CD4-positive, alpha-beta T cell treated with Interferon gamma for 1 hour (primary cell): ENCODE data around the gene CFAP77.

Experiments
- DNase-seq: peaks from one replicate; pipeline ENCODE4 v3.0.0-alpha.2; 2020

CFAP77 gene

GRCh38 chr9:132606066-132606465, 196.1 kb downstream of the CFAP77 start:
- DNase-seq, result no peak

- no peak for DNase-seq
Measured at GRCh38 chr9:132609184-132609583, 199.2 kb downstream of the CFAP77 start.

GRCh38 chr9:132609829-132610228, 199.8 kb downstream of the CFAP77 start:
- no peak for DNase-seq

- DNase-seq, result no peak
Measured at GRCh38 chr9:132610661-132611060, 200.7 kb downstream of the CFAP77 start.

GRCh38 chr9:132614324-132614723, 204.3 kb downstream of the CFAP77 start:
- DNase-seq, result no peak

- no peak for DNase-seq
Measured at GRCh38 chr9:132615774-132616173, 205.8 kb downstream of the CFAP77 start.

- no peak for DNase-seq
Measured at GRCh38 chr9:132616725-132617124, 206.7 kb downstream of the CFAP77 start.

- DNase-seq, result no peak
Measured at GRCh38 chr9:132622159-132622558, 212.1 kb downstream of the CFAP77 start.
